Fibroblast of peridontal ligament (primary cell): ENCODE measurements around the gene ISX.
"Not testable (repeated sequence)": the region's sequence is repeated elsewhere in the genome, so short reads cannot be mapped to it uniquely, and the experiment has no call there.

ENCODE experiments used
- DNase-seq: peaks from one replicate; pipeline ENCODE4 v3.0.0-alpha.2; 2010; ENCODE audit errors: extremely low read depth

The ISX gene

DNA sequence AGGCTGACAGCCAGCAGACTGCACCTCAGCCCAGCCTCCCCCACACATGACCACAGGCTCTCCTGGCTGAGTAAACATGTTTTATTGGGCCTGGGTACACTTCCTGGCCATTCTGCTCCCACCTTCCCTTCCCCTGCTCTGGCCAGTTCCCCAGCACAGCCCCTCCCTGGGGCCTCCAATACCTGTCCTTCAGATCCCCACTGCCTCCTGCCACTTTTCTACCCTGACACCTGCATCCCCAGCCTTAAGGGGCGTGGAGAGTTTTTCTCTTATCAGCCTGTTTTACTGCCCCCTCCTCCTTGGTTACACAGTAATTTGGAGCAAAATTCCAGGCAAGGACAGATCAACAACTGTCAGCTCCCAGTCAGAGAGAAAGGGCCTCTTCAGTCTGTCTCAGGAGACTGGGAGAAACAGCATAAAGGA lies at the start of gene ISX:
Gene ISX, plus strand, starts transcription at position 363 of the 423 bp plus-strand sequence. CDS start 930 bp downstream, outside the sequence.
- no peak for DNase-seq

GRCh38 chr22:35016909-35017308 lies 49.0 kb upstream of the ISX start:
- DNase-seq: no peak

- DNase-seq: no peak
These were observed 47.0 kb upstream of the ISX start for GRCh38 chr22:35018995-35019394.

- DNase-seq: no peak
These were observed 45.4 kb upstream of the ISX start for GRCh38 chr22:35020517-35020916.

DNA sequence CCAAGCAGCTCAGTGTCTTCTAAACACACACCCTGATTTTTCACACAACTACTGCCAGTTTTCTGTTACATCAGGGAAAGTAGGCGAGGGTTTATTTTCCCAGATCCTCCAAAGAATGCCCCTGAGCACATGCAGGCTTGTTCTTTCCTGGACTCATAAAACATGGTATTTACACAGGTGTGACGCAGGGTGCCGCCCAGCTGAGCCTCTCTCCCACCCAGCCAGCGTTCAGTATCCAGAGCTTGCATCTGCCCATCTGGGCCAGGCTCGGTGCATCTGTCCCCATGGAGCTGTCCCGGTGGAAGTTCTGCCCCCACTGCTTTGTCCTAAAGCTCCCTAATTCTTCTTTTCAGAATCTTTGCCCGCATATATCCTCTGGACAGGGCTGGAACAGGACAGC lies 44.8 kb upstream of the ISX start:
- DNase-seq: no peak

GRCh38 chr22:35022291-35022690 lies 43.7 kb upstream of the ISX start:
- DNase-seq: no peak

- no peak for DNase-seq
These were observed 42.1 kb upstream of the ISX start for GRCh38 chr22:35023692-35024363.

- no peak for DNase-seq
These were observed 41.6 kb upstream of the ISX start for GRCh38 chr22:35024364-35024692.

- DNase-seq: not testable (repeated sequence)
These were observed 35.8 kb upstream of the ISX start for GRCh38 chr22:35030112-35030511.

GRCh38 chr22:35032571-35032970 lies 33.4 kb upstream of the ISX start:
- no peak for DNase-seq

- no peak for DNase-seq
These were observed 32.2 kb upstream of the ISX start for GRCh38 chr22:35033635-35034296.

GRCh38 chr22:35034963-35035362 lies 31.0 kb upstream of the ISX start:
- no peak for DNase-seq

DNA sequence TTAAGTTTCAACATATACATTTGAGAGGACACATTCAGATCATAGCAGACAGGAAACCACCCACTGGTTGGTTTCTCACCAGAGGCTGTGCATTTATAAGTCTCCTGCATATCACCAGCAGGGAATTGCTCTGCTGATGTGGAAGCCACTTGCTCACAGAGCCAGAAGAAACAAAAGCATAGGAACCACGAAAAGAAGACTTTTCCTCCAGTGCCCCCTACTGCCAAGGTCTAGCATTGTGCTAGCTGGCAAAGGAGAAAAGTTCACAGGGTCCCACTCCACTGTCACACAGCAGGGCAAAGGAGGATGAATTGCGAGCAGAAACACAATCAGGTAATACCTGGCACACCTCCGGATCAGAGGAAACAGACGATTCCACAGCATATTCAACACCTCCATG lies 28.9 kb upstream of the ISX start:
- no peak for DNase-seq

DNA sequence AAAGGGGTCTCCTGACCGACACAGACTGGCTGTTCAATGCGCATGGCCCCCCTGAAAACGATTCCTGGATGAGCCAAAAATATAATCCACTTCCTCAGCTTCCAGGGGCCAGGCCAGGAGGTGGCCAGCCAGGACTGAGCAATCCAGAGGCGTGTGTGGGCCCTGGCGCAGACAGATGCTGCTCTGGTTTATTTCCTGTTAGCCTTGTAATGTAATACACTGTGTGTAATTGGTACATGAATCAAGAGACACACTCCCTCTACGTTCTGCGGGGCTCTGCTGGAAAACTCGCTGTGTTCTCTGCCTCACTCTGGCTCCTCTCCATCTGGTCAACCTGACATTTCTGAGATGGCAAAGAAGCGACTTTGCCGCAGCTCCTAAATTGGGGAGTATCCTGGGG lies 26.3 kb upstream of the ISX start:
- no peak for DNase-seq

DNA sequence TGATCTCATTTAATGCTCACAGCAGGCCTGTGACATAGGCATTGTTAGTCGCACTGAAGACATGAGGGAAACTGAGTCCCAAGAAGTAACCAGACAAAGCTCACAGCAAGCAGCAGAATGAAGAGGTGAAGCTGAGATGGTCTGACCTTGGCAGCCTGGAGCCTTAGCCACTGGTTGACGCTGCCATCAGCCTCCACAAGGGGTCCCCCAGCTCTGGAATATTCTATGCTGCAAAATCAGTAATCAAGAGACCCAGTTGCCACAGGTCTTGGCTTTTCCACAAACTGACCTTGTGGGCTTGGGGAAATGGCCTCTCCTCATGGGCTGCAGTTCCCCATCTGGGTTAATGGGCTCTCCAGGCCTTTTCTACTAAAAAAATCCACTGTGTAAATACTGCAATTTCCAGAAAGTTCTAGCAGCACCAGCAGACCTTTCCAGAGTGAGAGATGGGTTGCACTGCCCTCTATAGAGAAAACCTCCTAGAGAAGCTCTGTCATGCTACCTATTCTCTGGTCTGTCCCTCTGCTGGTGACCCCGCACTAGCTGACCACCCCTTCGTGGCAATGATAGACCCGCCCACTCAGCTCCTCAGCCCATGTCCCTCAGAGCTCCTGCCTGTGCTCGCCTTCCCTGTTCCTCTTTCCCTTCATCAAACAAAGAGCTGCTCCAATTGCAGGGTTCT lies 22.6 kb upstream of the ISX start:
- no peak for DNase-seq

DNA sequence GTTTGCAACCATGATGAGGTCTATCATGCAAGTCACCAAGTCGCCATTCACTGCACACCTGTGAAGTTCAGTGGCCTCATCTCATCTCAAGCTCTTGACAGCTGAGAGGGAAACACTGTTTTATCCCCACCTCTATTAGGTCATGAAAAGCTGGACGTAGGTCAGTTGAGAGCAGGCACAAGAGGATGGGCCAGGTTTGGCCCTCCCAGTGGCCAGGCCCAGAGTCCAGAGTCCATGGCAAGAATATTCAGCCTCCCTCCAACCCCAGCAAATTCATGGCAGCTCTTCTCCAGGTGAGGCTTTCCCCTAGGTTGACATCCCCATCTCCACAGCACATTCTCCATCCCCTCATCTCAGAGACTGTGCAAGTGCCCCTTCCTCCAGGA lies 22.0 kb upstream of the ISX start:
- DNase-seq: no peak

DNA sequence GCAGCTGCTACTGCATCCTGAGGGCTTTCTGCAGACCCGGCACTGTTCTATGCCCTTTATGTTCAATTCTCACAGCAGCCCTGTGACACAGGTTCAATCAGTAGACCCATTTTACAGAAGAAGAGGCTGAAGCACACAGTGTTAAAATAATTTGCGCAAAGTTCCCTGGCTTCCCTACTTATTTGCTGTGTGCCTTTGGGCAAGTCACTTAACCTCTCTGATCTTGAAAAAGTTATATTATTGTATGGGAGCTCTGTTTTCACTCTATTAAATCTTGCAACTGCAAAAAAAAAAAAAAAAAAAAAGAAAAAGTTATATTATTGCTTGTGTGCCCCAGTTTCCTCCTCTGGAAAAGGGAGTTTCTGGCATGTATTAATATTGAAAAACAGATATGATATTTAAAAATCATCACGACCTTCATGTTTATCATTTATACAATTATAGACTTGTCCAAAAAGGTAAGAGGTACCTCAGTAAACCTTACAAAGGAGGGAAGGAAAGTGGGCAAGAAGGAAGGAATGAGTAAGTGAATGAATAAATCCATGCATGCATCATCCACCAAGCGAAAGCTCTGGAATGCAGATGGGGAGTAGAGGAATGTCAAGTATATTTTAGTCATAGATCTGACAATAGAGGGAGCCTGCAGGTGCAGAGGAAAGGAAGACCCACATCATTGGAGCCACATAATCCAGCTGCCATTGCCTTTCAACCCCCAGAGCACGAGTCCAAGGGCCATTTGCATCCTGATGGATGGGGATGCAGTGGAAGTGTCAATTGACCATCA lies 21.2 kb upstream of the ISX start:
- no peak for DNase-seq

GRCh38 chr22:35045451-35045850 lies 20.5 kb upstream of the ISX start:
- DNase-seq: no peak

GRCh38 chr22:35046744-35047462 lies 19.1 kb upstream of the ISX start:
- no peak for DNase-seq

GRCh38 chr22:35050038-35050437 lies 15.9 kb upstream of the ISX start:
- not testable (repeated sequence) for DNase-seq

- no peak for DNase-seq
These were observed 14.9 kb upstream of the ISX start for GRCh38 chr22:35051013-35051535.

DNA sequence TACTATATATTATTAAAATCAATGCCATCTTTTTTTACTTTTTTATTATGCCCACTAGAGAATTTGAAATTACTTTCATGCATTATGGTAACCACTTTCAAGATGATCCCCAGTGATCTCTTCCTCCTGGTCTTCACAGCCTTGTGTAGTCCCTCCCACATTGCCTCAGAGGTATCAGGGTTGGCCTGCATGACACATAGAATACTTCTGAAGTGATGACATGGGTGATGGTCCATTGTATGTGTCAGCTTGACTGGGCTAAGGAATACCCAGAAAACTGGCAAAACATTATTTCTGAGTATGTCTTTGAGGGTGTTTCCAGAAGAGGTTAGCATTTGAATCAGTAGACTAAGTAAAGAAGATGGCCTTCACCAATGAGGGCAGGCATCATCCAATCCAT lies 14.2 kb upstream of the ISX start:
- DNase-seq: no peak
